Glutamatergic neuron (in vitro differentiated cells): ENCODE data around the gene MSI2. TPM values are rescaled to one million over a fixed set of nuclear protein-coding genes. Genes with fewer than 3 reads are reported as not detected.

Experiments
- DNase-seq: peaks from one replicate; pipeline ENCODE4 v3.0.0; 2022
- H3K27ac Mint-ChIP-seq: one replicate; pipeline ENCODE4 v1.8.0; 2020; ENCODE audit warnings: mild to moderate bottlenecking, mixed read lengths, inconsistent platforms; ENCODE audit not compliant: unreplicated experiment
- H3K27me3 Mint-ChIP-seq: one replicate; pipeline ENCODE4 v1.8.0; 2020; ENCODE audit warnings: mild to moderate bottlenecking, moderate library complexity, mixed read lengths, inconsistent platforms; ENCODE audit not compliant: unreplicated experiment
- H3K36me3 Mint-ChIP-seq: one replicate; pipeline ENCODE4 v1.8.0; 2020; ENCODE audit warnings: mild to moderate bottlenecking, mixed read lengths, inconsistent platforms; ENCODE audit not compliant: unreplicated experiment
- H3K4me1 Mint-ChIP-seq: one replicate; pipeline ENCODE4 v1.8.0; 2020; ENCODE audit warnings: mild to moderate bottlenecking, low read depth, mixed read lengths, inconsistent platforms; ENCODE audit not compliant: unreplicated experiment
- H3K4me3 Mint-ChIP-seq: one replicate; pipeline ENCODE4 v1.8.0; 2020; ENCODE audit warnings: mild to moderate bottlenecking, mixed read lengths, inconsistent platforms; ENCODE audit not compliant: unreplicated experiment
- H3K9me3 Mint-ChIP-seq: one replicate; pipeline ENCODE4 v1.8.0; 2020; ENCODE audit warnings: mild to moderate bottlenecking, moderate library complexity, mixed read lengths, inconsistent platforms; ENCODE audit not compliant: unreplicated experiment
- total RNA-seq: library from RNA; stranded (reverse); fragmentation: NEBNext Ultra II Directional; extraction: Animal tissue kit (Norgen Biotek cat#: 25700); gene quantifications from one replicate; pipeline ENCODE4 v1.2.1, GENCODE V29; 2021; ENCODE audit not compliant: unreplicated experiment
- TF ChIP-seq, protein P1 (sequence below): fragments of 200-600 bp; sonication (generic); IDR thresholded peaks from one replicate; pipeline ENCODE4 v1.5.0; 2021; ENCODE audit not compliant: partially characterized antibody, unreplicated experiment

MSI2 gene
- total RNA-seq, 1 donor from 2014 or later = 141 TPM

DNA sequence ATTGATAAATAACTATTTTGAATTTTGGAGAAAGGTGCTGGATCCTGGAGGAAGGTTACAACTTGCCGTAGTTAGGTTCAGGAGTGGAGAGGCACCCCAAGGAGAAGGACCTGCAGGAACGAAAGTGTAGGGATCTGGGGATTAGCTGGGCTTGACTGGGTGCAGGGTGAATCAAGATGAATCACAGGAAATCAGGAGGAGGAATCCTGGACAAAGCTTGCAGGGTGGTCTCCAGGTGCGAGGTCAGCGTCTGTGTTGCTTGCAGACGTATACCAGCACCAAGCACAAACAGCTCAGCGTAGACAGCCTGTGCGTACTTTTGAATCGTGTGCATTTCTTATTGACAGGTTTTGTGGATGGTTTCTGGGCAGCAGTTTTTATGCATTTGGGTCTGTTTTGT lies 144.3 kb downstream of the MSI2 start:
- H3K4me3 Mint-ChIP-seq = peak overlapping the region; percentile 27
- peaks cover 60% of the 10 kb centered on the region for H3K4me1 Mint-ChIP-seq
- DNase-seq = no peak
- H3K27me3 Mint-ChIP-seq = peaks cover 3% of the 10 kb centered on the region
- peaks cover 4% of the 10 kb centered on the region for H3K9me3 Mint-ChIP-seq
- no peaks in the 10 kb centered on the region for H3K36me3 Mint-ChIP-seq
- TF ChIP-seq, protein P1, sequence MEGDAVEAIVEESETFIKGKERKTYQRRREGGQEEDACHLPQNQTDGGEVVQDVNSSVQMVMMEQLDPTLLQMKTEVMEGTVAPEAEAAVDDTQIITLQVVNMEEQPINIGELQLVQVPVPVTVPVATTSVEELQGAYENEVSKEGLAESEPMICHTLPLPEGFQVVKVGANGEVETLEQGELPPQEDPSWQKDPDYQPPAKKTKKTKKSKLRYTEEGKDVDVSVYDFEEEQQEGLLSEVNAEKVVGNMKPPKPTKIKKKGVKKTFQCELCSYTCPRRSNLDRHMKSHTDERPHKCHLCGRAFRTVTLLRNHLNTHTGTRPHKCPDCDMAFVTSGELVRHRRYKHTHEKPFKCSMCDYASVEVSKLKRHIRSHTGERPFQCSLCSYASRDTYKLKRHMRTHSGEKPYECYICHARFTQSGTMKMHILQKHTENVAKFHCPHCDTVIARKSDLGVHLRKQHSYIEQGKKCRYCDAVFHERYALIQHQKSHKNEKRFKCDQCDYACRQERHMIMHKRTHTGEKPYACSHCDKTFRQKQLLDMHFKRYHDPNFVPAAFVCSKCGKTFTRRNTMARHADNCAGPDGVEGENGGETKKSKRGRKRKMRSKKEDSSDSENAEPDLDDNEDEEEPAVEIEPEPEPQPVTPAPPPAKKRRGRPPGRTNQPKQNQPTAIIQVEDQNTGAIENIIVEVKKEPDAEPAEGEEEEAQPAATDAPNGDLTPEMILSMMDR = no peak
- H3K27ac Mint-ChIP-seq = peak overlapping the region; percentile 50

DNA sequence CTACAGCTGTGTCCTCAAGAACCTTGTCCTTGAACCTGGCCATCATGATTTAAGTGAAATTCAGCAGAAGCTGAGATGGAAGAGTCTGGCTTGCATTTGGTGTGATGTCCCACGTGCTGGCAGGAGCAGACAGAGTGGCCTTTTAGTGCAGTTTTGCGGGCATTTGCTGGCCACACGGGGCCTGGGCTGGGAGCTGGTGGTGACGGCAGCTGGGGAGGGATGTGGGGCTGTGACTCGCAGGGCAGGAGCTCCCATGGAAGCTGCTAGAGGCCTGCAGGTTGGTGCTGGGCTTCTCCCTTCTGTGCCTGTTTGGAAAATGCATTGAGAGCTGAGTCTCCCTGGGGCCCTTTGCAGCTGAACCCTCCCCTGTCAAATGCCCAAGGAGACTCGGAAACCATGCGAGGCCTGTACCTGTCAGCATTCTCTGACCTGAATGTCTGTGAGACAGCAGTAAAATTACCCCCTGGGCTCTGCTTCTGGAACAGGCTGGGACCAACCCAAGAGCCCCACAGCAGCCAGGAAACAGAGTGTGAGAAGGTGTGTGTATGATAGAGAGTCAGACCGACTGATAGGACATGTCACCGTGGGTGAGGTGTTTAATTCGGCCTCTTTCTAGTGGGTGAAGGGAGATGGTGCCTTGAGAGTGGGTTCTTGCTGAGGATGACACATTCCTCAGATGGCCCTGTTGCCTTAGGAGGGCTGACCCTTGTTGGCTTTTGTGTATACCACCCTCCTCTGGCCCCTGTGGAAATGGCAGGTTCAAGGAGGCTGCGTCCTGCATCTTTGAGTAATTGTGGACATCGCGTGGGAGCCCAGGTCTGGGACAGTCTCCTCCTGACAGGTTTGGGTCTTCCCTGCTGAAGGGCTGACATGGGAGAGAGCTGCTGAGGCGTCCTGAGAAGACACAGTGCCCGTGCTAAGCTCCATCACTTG lies 145.5 kb downstream of the MSI2 start:
- TF ChIP-seq, protein P1 = no peak
- no peaks in the 10 kb centered on the region for H3K36me3 Mint-ChIP-seq
- peaks cover 62% of the 10 kb centered on the region for H3K4me1 Mint-ChIP-seq
- peaks cover 4% of the 10 kb centered on the region for H3K9me3 Mint-ChIP-seq
- H3K27me3 Mint-ChIP-seq = peaks cover 3% of the 10 kb centered on the region
- DNase-seq = no peak
- H3K4me3 Mint-ChIP-seq = peak overlapping the region; percentile 16
- peak overlapping the region; percentile 20 for H3K27ac Mint-ChIP-seq

DNA sequence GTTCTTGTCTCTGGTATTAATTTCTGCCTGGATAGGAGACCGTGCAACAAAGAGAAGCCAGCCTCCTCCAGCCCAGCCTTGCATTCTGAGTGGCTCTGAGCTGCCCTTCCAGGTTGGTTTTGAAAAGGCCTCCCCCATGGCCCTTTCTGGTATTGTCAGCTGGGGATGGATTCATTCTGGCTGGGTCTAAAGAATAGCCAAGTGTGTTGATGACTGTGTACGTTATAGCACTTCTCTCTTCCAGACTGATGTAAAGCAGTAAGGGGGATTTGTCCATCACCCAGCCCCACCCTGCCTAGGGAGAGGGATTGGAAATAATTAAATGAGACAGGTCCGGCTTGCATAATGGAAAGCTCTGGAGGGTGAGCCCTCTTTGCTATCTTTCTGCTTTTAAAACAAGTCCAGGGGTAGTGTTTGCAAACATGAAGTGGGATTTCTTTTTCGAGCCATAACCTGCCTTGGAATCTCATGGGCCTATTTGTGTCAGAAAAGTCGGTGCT lies 146.4 kb downstream of the MSI2 start:
- Mint-ChIP-seq H3K27me3 (peaks cover 3% of the 10 kb centered on the region), H3K4me1 (peaks cover 64% of the 10 kb centered on the region), H3K9me3 (peaks cover 4% of the 10 kb centered on the region), H3K36me3 (no peaks in the 10 kb centered on the region), H3K27ac (peak overlapping the region; percentile 57), H3K4me3 (no peak overlapping the region)
- no peak for DNase-seq
- TF ChIP-seq, protein P1 = no peak

DNA sequence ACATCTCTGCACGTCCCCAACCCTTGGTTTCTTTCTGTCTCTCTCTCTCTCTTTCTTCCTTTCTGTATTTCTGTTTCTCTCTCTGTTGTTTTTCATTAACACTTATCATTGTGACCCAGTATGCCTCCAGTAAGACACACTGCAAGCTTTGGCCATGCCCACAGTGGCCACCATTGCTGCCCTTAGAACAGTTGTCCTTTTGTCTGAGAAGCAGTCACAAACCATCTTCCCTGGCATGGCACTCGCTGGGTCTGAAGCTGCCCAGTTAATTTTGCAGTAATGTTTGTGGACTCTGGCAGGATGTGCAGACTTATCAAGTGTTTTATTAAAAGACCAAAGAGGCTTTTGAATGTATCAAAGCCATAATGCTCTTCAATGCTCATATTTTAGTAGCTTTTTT lies 146.9 kb downstream of the MSI2 start:
- H3K9me3 Mint-ChIP-seq = peaks cover 4% of the 10 kb centered on the region
- TF ChIP-seq, protein P1 = no peak
- DNase-seq = no peak
- H3K27me3 Mint-ChIP-seq = peaks cover 3% of the 10 kb centered on the region
- H3K36me3 Mint-ChIP-seq = no peaks in the 10 kb centered on the region
- H3K4me1 Mint-ChIP-seq = peaks cover 65% of the 10 kb centered on the region
- H3K4me3 Mint-ChIP-seq = peak overlapping the region; percentile 71
- peak overlapping the region; percentile 57 for H3K27ac Mint-ChIP-seq

DNA sequence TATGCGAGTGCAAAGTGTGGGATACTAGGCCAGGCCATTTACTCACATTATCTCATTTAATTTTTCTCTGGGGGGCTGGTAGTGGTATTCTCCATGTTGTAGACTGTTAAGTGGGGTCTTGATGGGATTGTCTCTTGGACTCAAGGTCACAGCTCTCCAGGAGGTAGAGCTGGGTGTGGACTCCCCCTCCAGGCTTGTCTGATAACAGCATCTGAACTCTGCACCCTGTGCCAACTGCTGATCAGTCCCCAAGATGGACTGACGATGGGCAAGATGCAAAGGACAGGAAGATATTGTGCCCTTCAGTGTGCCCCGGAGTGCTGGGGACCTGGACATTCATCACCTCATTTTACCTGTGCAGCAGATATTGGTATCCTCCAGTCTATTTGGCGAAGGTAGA lies 147.8 kb downstream of the MSI2 start:
- Mint-ChIP-seq H3K27me3 (peaks cover 3% of the 10 kb centered on the region), H3K9me3 (peaks cover 4% of the 10 kb centered on the region), H3K4me1 (peaks cover 64% of the 10 kb centered on the region), H3K4me3 (peak overlapping the region; percentile 13), H3K27ac (peak overlapping the region; percentile 6), H3K36me3 (no peaks in the 10 kb centered on the region)
- DNase-seq = no peak
- TF ChIP-seq, protein P1 = no peak
